K562 (cell line): ENCODE measurements around the gene PRKAR1B. TPM values are rescaled to one million over a fixed set of nuclear protein-coding genes. Genes with fewer than 3 reads are reported as not detected.

Experiments used
- ATAC-seq: fragments of 200-7000 bp; cut with Tn5 transposase; 3 replicates; pipeline ENCODE4 v1.9.1; 2020; ENCODE audit warnings: moderate library complexity
- BruUV-seq: library from RNA; stranded (reverse); fragments of 400-500 nt; replicated peaks from 2 replicates; lab custom pipeline; 2021; lab: Mats Ljungman, UMichigan
- CTCF ChIA-PET: fragments of 300-600 bp; formaldehyde crosslinking; extraction: SDS; loops from one replicate; lab custom pipeline; 2021; ENCODE audit warnings: low intra/inter-chr PET ratio; lab: Yijun Ruan, JAX
- POLR2A ChIA-PET: fragments of 300-600, 350-650 bp; sonication (Branson Sonifier 250); formaldehyde crosslinking; extraction: SDS; loops from one replicate; lab custom pipeline; 2021; ENCODE audit warnings: antibody characterized with exemption, inconsistent platforms; lab: Yijun Ruan, JAX
- DNase-seq, 4 experiments: peaks; one replicate each; pipeline versions ENCODE4 v3.0.0 to v3.0.0-alpha.2; 2011 to 2018; ENCODE audit warnings: low spot score in 3 of 4, mixed read lengths in 3 of 4; ENCODE audit errors: extremely low read depth in 1 of 4
- FAIRE-seq: peaks from 2 replicates; lab custom pipeline; 2011; peaks lifted over from hg19 to GRCh38; lab: Jason Lieb, UNC
- H2AFZ ChIP-seq: 2 replicates; pipeline ENCODE4 v1.6.0; 2011; ENCODE audit warnings: low read depth, low read length, control low read depth, inconsistent platforms
- H3K27ac ChIP-seq: fragments of 200-600 bp; 3 replicates; pipeline ENCODE4 v1.8.0; 2011; ENCODE audit warnings: low read depth, mild to moderate bottlenecking, control low read depth, inconsistent platforms, low read length, moderate library complexity, mixed read lengths; ENCODE audit errors: extremely low read depth
- H3K27me3 ChIP-seq, 2 experiments: fragments of 300-600 bp in 1 of 2; 2 replicates in 1 of 2; 3 replicates in 1 of 2; pipeline versions ENCODE4 v1.6.0 to v1.8.0; 2011; ENCODE audit warnings: inconsistent platforms in 2 of 2, low read length in 2 of 2, mild to moderate bottlenecking in 1 of 2, mixed read lengths in 1 of 2, moderate library complexity in 1 of 2; ENCODE audit not compliant: control insufficient read depth in 2 of 2, insufficient read depth in 2 of 2
- H3K36me3 ChIP-seq: fragments of 300-600 bp; 3 replicates; pipeline ENCODE4 v1.8.0; 2011; ENCODE audit warnings: mild to moderate bottlenecking, low read length, inconsistent platforms; ENCODE audit not compliant: control insufficient read depth, insufficient read depth
- H3K4me1 ChIP-seq, 2 experiments: fragments of 200-600 bp in 1 of 2; replicated peaks in 1 of 2; 2 replicates in 1 of 2; 3 replicates in 1 of 2; pipeline versions ENCODE4 v1.5.1 to v1.8.0; 2011; ENCODE audit warnings: inconsistent platforms in 2 of 2, low read length in 2 of 2, mild to moderate bottlenecking in 1 of 2, mixed read lengths in 1 of 2, moderate library complexity in 1 of 2; ENCODE audit not compliant: control insufficient read depth in 2 of 2, insufficient read depth in 2 of 2
- H3K4me2 ChIP-seq: 2 replicates; pipeline ENCODE4 v1.6.1; 2011; ENCODE audit warnings: low read length, control low read depth, inconsistent platforms, mixed read lengths; ENCODE audit not compliant: insufficient read depth
- H3K4me3 ChIP-seq: fragments of 200-600 bp; sonication (generic), shearing (Covaris generic); 2 replicates; pipeline ENCODE4 v1.5.1; 2016; ENCODE audit warnings: control low read depth, inconsistent platforms
- H3K79me2 ChIP-seq: fragments of 200-600 bp; 3 replicates; pipeline ENCODE4 v1.8.0; 2011; ENCODE audit warnings: low read length, inconsistent platforms; ENCODE audit not compliant: control insufficient read depth, insufficient read depth
- H3K9ac ChIP-seq, 2 experiments: 2 replicates each; pipeline versions ENCODE4 v1.6.0 to v1.6.1; 2011; ENCODE audit warnings: low read depth in 2 of 2, low read length in 2 of 2, control low read depth in 1 of 2, inconsistent platforms in 1 of 2, mild to moderate bottlenecking in 1 of 2, mixed read lengths in 1 of 2; ENCODE audit not compliant: insufficient read depth in 1 of 2
- H3K9me1 ChIP-seq: one replicate; pipeline ENCODE4 v1.6.0; 2011; ENCODE audit warnings: inconsistent platforms, mild to moderate bottlenecking, low read length, moderate library complexity; ENCODE audit not compliant: control insufficient read depth, insufficient read depth
- H3K9me3 ChIP-seq: replicated peaks from 2 replicates; pipeline ENCODE4 v1.5.1; 2011; ENCODE audit warnings: low read depth, low read length, inconsistent platforms; ENCODE audit not compliant: control insufficient read depth, insufficient read depth
- H4K20me1 ChIP-seq: replicated peaks from 2 replicates; pipeline ENCODE4 v1.6.1; 2011; ENCODE audit warnings: low read length, inconsistent platforms, mixed read lengths; ENCODE audit not compliant: control insufficient read depth, insufficient read depth
- E2F4 ChIP-seq: sonication (generic); formaldehyde crosslinking; IDR thresholded peaks from 2 replicates; pipeline ENCODE4 v1.8.0; 2022; ENCODE audit warnings: mild to moderate bottlenecking, low read depth, missing genetic modification reagents
- ETS2 ChIP-seq: IDR thresholded peaks from 2 replicates; pipeline ENCODE4 v1.6.1; 2016; ENCODE audit warnings: borderline replicate concordance, missing genetic modification characterization, mild to moderate bottlenecking, moderate library complexity, missing compliant biosample characterization; ENCODE audit not compliant: poor library complexity, severe bottlenecking
- KDM1A ChIP-seq, 2 experiments: fragments of 450-650 bp; IDR thresholded peaks; 2 replicates each; pipeline ENCODE4 v1.6.1; 2016; ENCODE audit warnings: mild to moderate bottlenecking in 2 of 2
- NFIX ChIP-seq: fragments of 250-450 bp; sonication (Bioruptor Pico); IDR thresholded peaks from 2 replicates; pipeline ENCODE4 v1.4.0; 2020; ENCODE audit warnings: low read depth, mild to moderate bottlenecking, moderate library complexity
- RBFOX2 ChIP-seq: fragments of 200-400 bp; formaldehyde crosslinking; IDR thresholded peaks from 2 replicates; pipeline ENCODE4 v1.6.1; 2017; ENCODE audit warnings: low read depth, mild to moderate bottlenecking, low read length, moderate library complexity
- TRIM28 ChIP-seq: fragments of 450-650 bp; IDR thresholded peaks from 2 replicates; pipeline ENCODE4 v1.6.1; 2017
- ZNF780A ChIP-seq: fragments of 250-450 bp; sonication (Bioruptor Pico); IDR thresholded peaks from 2 replicates; pipeline ENCODE4 v1.5.0; 2021; ENCODE audit warnings: mild to moderate bottlenecking
- WGBS: fragments of 100-300 bp; shearing (Covaris generic); methylation state at CpG from one replicate; pipeline ENCODE4 v1.1.6; 2016; ENCODE audit warnings: low coverage, mixed read lengths; ENCODE audit not compliant: insufficient coverage; ENCODE audit errors: missing lambda C conversion rate; 5-methylcytosine and 5-hydroxymethylcytosine counted together
- in situ Hi-C: fragments of 300-500 bp; cut with MboI; formaldehyde crosslinking; loops from 4 replicates; pipeline ENCODE4 v1.15.0; 2018; ENCODE audit warnings: inconsistent platforms, mixed read lengths
- intact Hi-C: fragments of 100-400 bp; cut with micrococcal nuclease; formaldehyde crosslinking; loops from 2 replicates; pipeline ENCODE4 v1.14.2; 2022
- polyA plus RNA-seq, 8 experiments: library from polyadenylated mRNA; depleted of rRNA in 4 of 8; stranded (reverse) in 5 of 8; unstranded in 3 of 8; fragments of >200 nt; fragmentation: Nextera tagmentation in 2 of 8; fragmentation: Illumina TruSeq in 1 of 8; extraction: Ambion mirVana in 2 of 8; extraction: Trizol in 1 of 8; gene quantifications; 2 replicates each; pipeline versions ENCODE4 v1.2.1 to v1.2.3, GENCODE V29; 2011 to 2014; ENCODE audit warnings: inconsistent platforms in 1 of 8, missing spikeins in 1 of 8
- total RNA-seq, 7 experiments: library from RNA; depleted of rRNA in 6 of 7; stranded (reverse); fragments of >200 nt in 6 of 7; fragmentation: Illumina TruSeq in 2 of 7; extraction: Trizol in 2 of 7; gene quantifications; 2 replicates each; pipeline versions ENCODE4 v1.2.1 to v1.2.3, GENCODE V29; 2011 to 2021; ENCODE audit warnings: low replicate concordance in 1 of 7

The PRKAR1B gene
- total and polyA plus RNA-seq, 9 of the 15 experiments (the other 6 are each of a cell fraction or from before 2014, with no cell fraction given) = 0.99 to 30.5 (median 12.7) TPM

- no peak for TF ChIP-seq NFIX (CRISPR knock-in tag)
- no peak for TF ChIP-seq ETS2 (tag)
- TF ChIP-seq, all 486 proteins: peak for 0
Observed at GRCh38 chr7:550881-551614, 176.0 kb downstream of the PRKAR1B start (continued).

- DNase-seq (no peak), FAIRE-seq (no peak), ATAC-seq (no peak)
- Histone ChIP-seq H3K9me3 (no peaks in the 10 kb centered on the region), H3K4me1 (peaks cover 0 to 30% of the 10 kb centered on the region in 2 experiments; a peak in 2 of 5 replicates), H2AFZ (no peak overlapping the region), H3K9ac (no peak overlapping the region), H3K36me3 (no peaks in the 10 kb centered on the region; the same call in 2 of the 3 replicates), H3K4me2 (no peak overlapping the region), H3K27ac (no peak overlapping the region), H3K4me3 (no peak overlapping the region), H3K79me2 (no peaks in the 10 kb centered on the region), H3K9me1 (no peaks in the 10 kb centered on the region), H4K20me1 (no peaks in the 10 kb centered on the region), H3K27me3 (no peaks in the 10 kb centered on the region)
- intact Hi-C loops = no loop called here
- POLR2A ChIA-PET = no interaction called here
- in situ Hi-C loops = no loop called here
- CTCF ChIA-PET = no interaction called here
- no TSS peak for BruUV-seq
- TF ChIP-seq KDM1A (IDR thresholded peaks at IDR 0.05) = no peak
- no peak for TF ChIP-seq TRIM28
- no peak for TF ChIP-seq E2F4
- TF ChIP-seq ZNF780A = no peak
- no peak for TF ChIP-seq RBFOX2
- WGBS = 90% methylated on average over 24 of the region's 31 CpGs
Observed at GRCh38 chr7:549891-550625, 177.0 kb downstream of the PRKAR1B start.
